Endothelial cell of umbilical vein (primary cell): ENCODE results near the gene PGAM1. TPM values are rescaled to one million over a fixed set of nuclear protein-coding genes. Genes with fewer than 3 reads are reported as not detected.

ENCODE experiments used
- BruUV-seq: library from RNA; stranded (reverse); fragments of 400-500 nt; replicated peaks from 2 replicates; lab custom pipeline; 2021; lab: Mats Ljungman, UMichigan
- CTCF ChIA-PET: fragments of 300-600, 350-600 bp; sonication (Branson Sonifier 250); formaldehyde crosslinking; loops from one replicate; lab custom pipeline; 2021; ENCODE audit warnings: antibody characterized with exemption, inconsistent platforms; lab: Charles Lee
- POLR2A ChIA-PET: fragments of 300-600, 350-600 bp; sonication (Branson Sonifier 250); formaldehyde crosslinking; loops from one replicate; lab custom pipeline; 2021; ENCODE audit warnings: antibody characterized with exemption, inconsistent platforms; lab: Charles Lee
- DNase-seq: peaks from one replicate; pipeline ENCODE4 v3.0.0-alpha.2; 2011; ENCODE audit warnings: low read depth, low spot score
- FAIRE-seq: peaks from 2 replicates; lab custom pipeline; 2011; peaks lifted over from hg19 to GRCh38; lab: Jason Lieb, UNC
- H2AFZ ChIP-seq: 2 replicates; pipeline ENCODE4 v1.6.0; 2012; ENCODE audit warnings: low read depth, low read length, control low read depth, inconsistent platforms
- H3K27ac ChIP-seq: 2 replicates; pipeline ENCODE4 v1.5.1; 2011; ENCODE audit warnings: low read depth, mild to moderate bottlenecking, control low read depth, low read length, moderate library complexity; ENCODE audit not compliant: insufficient read depth
- H3K27me3 ChIP-seq, 2 experiments: 2 replicates each; pipeline versions ENCODE4 v1.6.0 to v1.6.1; 2011; ENCODE audit warnings: low read length in 2 of 2, mixed read lengths in 1 of 2; ENCODE audit not compliant: control insufficient read depth in 2 of 2, insufficient read depth in 2 of 2
- H3K36me3 ChIP-seq, 2 experiments: 2 replicates in 1 of 2; 3 replicates in 1 of 2; pipeline ENCODE4 v1.5.1; 2011; ENCODE audit warnings: low read length in 2 of 2, mild to moderate bottlenecking in 1 of 2, moderate library complexity in 1 of 2; ENCODE audit not compliant: control insufficient read depth in 2 of 2, insufficient read depth in 2 of 2; ENCODE audit errors: extremely low read depth in 1 of 2
- H3K4me1 ChIP-seq: 3 replicates; pipeline ENCODE4 v1.5.1; 2011; ENCODE audit warnings: mild to moderate bottlenecking, low read length; ENCODE audit not compliant: control insufficient read depth, insufficient read depth; ENCODE audit errors: extremely low read depth
- H3K4me2 ChIP-seq: 2 replicates; pipeline ENCODE4 v1.6.1; 2011; ENCODE audit warnings: low read length, control low read depth, mixed read lengths; ENCODE audit not compliant: insufficient read depth
- H3K4me3 ChIP-seq, 3 experiments: fragments of 200-600 bp in 1 of 3; sonication (generic), shearing (Covaris generic) in 1 of 3; replicated peaks in 1 of 3; 2 replicates each; pipeline ENCODE4 v1.5.1; 2011 to 2016; ENCODE audit warnings: control low read depth in 3 of 3, low read length in 3 of 3, mild to moderate bottlenecking in 2 of 3, inconsistent platforms in 1 of 3, low read depth in 1 of 3, moderate library complexity in 1 of 3; ENCODE audit not compliant: insufficient read depth in 1 of 3
- H3K79me2 ChIP-seq: 2 replicates; pipeline ENCODE4 v1.6.0; 2012; ENCODE audit warnings: low read length, inconsistent platforms; ENCODE audit not compliant: control insufficient read depth, insufficient read depth
- H3K9ac ChIP-seq: replicated peaks from 2 replicates; pipeline ENCODE3; 2011; ENCODE audit warnings: low read length, control low read depth; ENCODE audit not compliant: insufficient read depth; ENCODE audit errors: extremely low read depth
- H3K9me1 ChIP-seq: replicated peaks from 3 replicates; pipeline ENCODE4 v1.6.0; 2011; ENCODE audit warnings: mild to moderate bottlenecking, low read length; ENCODE audit not compliant: control insufficient read depth, insufficient read depth; ENCODE audit errors: extremely low read depth
- H3K9me3 ChIP-seq: replicated peaks from 2 replicates; pipeline ENCODE4 v1.5.1; 2012; ENCODE audit warnings: low read length, inconsistent platforms; ENCODE audit not compliant: control insufficient read depth, insufficient read depth
- H4K20me1 ChIP-seq: replicated peaks from 2 replicates; pipeline ENCODE3; 2011; ENCODE audit warnings: mild to moderate bottlenecking, low read length; ENCODE audit not compliant: control insufficient read depth, insufficient read depth; ENCODE audit errors: extremely low read depth
- EZH2 ChIP-seq: IDR thresholded peaks from 2 replicates; pipeline ENCODE4 v1.6.1; 2012; ENCODE audit warnings: borderline replicate concordance, low read depth, mild to moderate bottlenecking, moderate library complexity, low read length, inconsistent platforms; ENCODE audit not compliant: severe bottlenecking
- FOS ChIP-seq: IDR thresholded peaks from 2 replicates; pipeline ENCODE4 v1.6.1; 2011; ENCODE audit warnings: mild to moderate bottlenecking, low read length, moderate library complexity, borderline replicate concordance; ENCODE audit not compliant: insufficient read depth
- GATA2 ChIP-seq: IDR thresholded peaks from 2 replicates; pipeline ENCODE4 v1.7.0; 2011; ENCODE audit warnings: low read depth, mild to moderate bottlenecking, moderate library complexity, mixed read lengths, low read length; ENCODE audit not compliant: insufficient read length, insufficient read depth
- JUN ChIP-seq: IDR thresholded peaks from 2 replicates; pipeline ENCODE4 v1.6.1; 2011; ENCODE audit warnings: borderline replicate concordance, low read depth; ENCODE audit not compliant: insufficient read length, insufficient read depth
- MYC ChIP-seq: IDR thresholded peaks from one replicate; pipeline ENCODE4 v1.6.1; 2011; ENCODE audit warnings: mild to moderate bottlenecking, low read depth, low read length
- POLR2A ChIP-seq: IDR thresholded peaks from 2 replicates; pipeline ENCODE4 v1.6.1; 2012; ENCODE audit warnings: low read depth, mild to moderate bottlenecking, control low read depth, low read length
- POLR2AphosphoS5 ChIP-seq: IDR thresholded peaks from 2 replicates; pipeline ENCODE4 v1.6.1; 2012; ENCODE audit warnings: low read depth, mild to moderate bottlenecking, control low read depth, low read length, moderate library complexity; ENCODE audit not compliant: insufficient read depth
- dilution Hi-C: fragments of 300-500 bp; cut with MboI; formaldehyde crosslinking; loops from one replicate; pipeline ENCODE4 v1.15.0; 2019; ENCODE audit warnings: low sequenced_read_pairs; ENCODE audit not compliant: extremely low pct_ligation_motif_present
- intact Hi-C: fragments of 100-400 bp; cut with micrococcal nuclease; formaldehyde crosslinking; loops from one replicate; pipeline ENCODE4 v1.10.0; 2022
- polyA plus RNA-seq, 4 experiments: library from polyadenylated mRNA; depleted of rRNA in 3 of 4; stranded (reverse) in 3 of 4; unstranded in 1 of 4; fragments of >200 nt; gene quantifications; 2 replicates each; pipeline versions ENCODE4 v1.2.1 to v1.2.3, GENCODE V29; 2011 to 2012; ENCODE audit warnings: missing spikeins in 1 of 4
- total RNA-seq: library from RNA; stranded (reverse); gene quantifications from 2 replicates; pipeline ENCODE4 v1.2.3, GENCODE V29; 2021
- TF ChIP-seq, protein P1 (sequence below), 2 donors: IDR thresholded peaks; 1 replicate in 1 of 2; 2 replicates in 1 of 2; pipeline ENCODE4 v1.5.1; 2011; ENCODE audit warnings: low read length in 2 of 2, mild to moderate bottlenecking in 2 of 2, moderate library complexity in 2 of 2, control low read depth in 1 of 2, inconsistent platforms in 1 of 2, low read depth in 1 of 2; ENCODE audit not compliant: insufficient read depth in 1 of 2; ENCODE audit errors: extremely low read depth in 1 of 2
- TF ChIP-seq, protein P2 (sequence below): IDR thresholded peaks from 2 replicates; pipeline ENCODE4 v1.6.1; 2011; ENCODE audit not compliant: insufficient read depth, insufficient read length

The PGAM1 gene
- total and polyA plus RNA-seq, 2 donors (not counting 3 experiments of a cell fraction or from before 2014, with no cell fraction given) = 375 TPM

DNA sequence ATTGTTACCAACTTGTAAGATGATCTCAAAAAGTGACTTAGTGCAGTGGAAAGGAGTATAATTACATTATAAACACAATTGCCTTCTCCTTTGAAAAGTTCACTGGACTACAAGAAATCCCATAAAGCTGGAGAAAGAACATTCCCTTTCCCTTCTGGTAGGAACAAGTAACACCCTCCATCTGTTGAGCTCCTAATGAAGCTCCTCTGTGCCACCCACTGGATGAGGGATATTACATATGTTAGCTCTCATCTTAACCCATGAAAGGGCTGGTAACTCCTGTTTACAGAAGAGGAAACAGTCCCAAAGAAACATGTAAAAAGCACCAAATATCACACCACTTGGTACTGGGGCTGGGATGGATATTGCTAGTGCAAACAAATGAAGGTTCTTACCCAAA lies 8.1 kb downstream of the PGAM1 start:
- Histone ChIP-seq H2AFZ (no peak overlapping the region), H3K4me1 (no peaks in the 10 kb centered on the region), H3K79me2 (peaks cover 16% of the 10 kb centered on the region), H3K9me1 (no peaks in the 10 kb centered on the region), H3K27me3 (no peaks in the 10 kb centered on the region), H4K20me1 (no peaks in the 10 kb centered on the region), H3K4me3 (no peak overlapping the region), H3K36me3 (peaks cover 21 to 29% of the 10 kb centered on the region in 2 experiments), H3K9me3 (no peaks in the 10 kb centered on the region), H3K27ac (no peak overlapping the region), H3K4me2 (no peak overlapping the region), H3K9ac (no peak overlapping the region)
- no TSS peak for BruUV-seq
- dilution Hi-C loops = no loop called here
- intact Hi-C loops = no loop called here
- TF ChIP-seq POLR2AphosphoS5 (no peak), MYC (no peak), JUN (no peak), FOS (no peak), POLR2A (no peak), GATA2 (no peak), EZH2 (no peak)
- TF ChIP-seq, protein P1, sequence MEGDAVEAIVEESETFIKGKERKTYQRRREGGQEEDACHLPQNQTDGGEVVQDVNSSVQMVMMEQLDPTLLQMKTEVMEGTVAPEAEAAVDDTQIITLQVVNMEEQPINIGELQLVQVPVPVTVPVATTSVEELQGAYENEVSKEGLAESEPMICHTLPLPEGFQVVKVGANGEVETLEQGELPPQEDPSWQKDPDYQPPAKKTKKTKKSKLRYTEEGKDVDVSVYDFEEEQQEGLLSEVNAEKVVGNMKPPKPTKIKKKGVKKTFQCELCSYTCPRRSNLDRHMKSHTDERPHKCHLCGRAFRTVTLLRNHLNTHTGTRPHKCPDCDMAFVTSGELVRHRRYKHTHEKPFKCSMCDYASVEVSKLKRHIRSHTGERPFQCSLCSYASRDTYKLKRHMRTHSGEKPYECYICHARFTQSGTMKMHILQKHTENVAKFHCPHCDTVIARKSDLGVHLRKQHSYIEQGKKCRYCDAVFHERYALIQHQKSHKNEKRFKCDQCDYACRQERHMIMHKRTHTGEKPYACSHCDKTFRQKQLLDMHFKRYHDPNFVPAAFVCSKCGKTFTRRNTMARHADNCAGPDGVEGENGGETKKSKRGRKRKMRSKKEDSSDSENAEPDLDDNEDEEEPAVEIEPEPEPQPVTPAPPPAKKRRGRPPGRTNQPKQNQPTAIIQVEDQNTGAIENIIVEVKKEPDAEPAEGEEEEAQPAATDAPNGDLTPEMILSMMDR (IDR thresholded peaks at IDR 0.05; ENCODE audit: extremely low read depth in 1 of 2, insufficient read depth in 1 of 2, low read depth in 1 of 2, low read length in 2 of 2) = no peak
- TF ChIP-seq, protein P2, sequence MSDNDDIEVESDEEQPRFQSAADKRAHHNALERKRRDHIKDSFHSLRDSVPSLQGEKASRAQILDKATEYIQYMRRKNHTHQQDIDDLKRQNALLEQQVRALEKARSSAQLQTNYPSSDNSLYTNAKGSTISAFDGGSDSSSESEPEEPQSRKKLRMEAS = no peak
- no peak for DNase-seq
- ChIA-PET POLR2A (no interaction called here), CTCF (interaction anchor here (0.6 to 1.5 kb wide), 6 partner anchors 24 to 179 kb away, joined by 3 to 11 read pairs (median 3); no protein-coding TSS in a partner anchor)
- no peak for FAIRE-seq
